Transverse colon (tissue), 4 donors: ENCODE results near the gene PACS2. TPM values are rescaled to one million over a fixed set of nuclear protein-coding genes. Genes with fewer than 3 reads are reported as not detected.

ENCODE experiments used
- DNase-seq: peaks from one replicate; pipeline ENCODE4 v3.0.0-alpha.2; 2019
- H3K27ac ChIP-seq, 4 donors: fragments of 200-600 bp; sonication (generic); 2 replicates each; pipeline ENCODE4 v1.5.1; 2016 to 2018; ENCODE audit warnings: inconsistent platforms in 4 of 4
- H3K27me3 ChIP-seq: fragments of 200-600 bp; sonication (generic); 2 replicates; pipeline ENCODE4 v1.5.1; 2017; ENCODE audit warnings: inconsistent platforms
- H3K36me3 ChIP-seq, 4 donors: fragments of 200-600 bp; sonication (generic); 2 replicates each; pipeline ENCODE4 v1.5.1; 2017 to 2019; ENCODE audit warnings: inconsistent platforms in 4 of 4
- H3K4me1 ChIP-seq, 4 donors: fragments of 200-600 bp; sonication (generic); 2 replicates each; pipeline ENCODE4 v1.5.1; 2017 to 2020; ENCODE audit warnings: inconsistent platforms in 4 of 4
- H3K4me3 ChIP-seq, 4 donors: fragments of 200-600 bp; sonication (generic); 1 replicate in 1 of 4; 2 replicates in 3 of 4; pipeline versions ENCODE4 v1.5.1 to v1.6.1; 2017 to 2019; ENCODE audit warnings: inconsistent platforms in 4 of 4
- H3K9me3 ChIP-seq, 2 donors: fragments of 200-600 bp; sonication (generic); 2 replicates each; pipeline ENCODE4 v1.5.1; 2017 to 2019; ENCODE audit warnings: inconsistent platforms in 2 of 2
- CTCF ChIP-seq, 5 experiments: fragments of 200-600 bp in 3 of 5; fragments of 450-650 bp in 2 of 5; sonication (generic) in 3 of 5; IDR thresholded peaks; 1 replicate in 2 of 5; 2 replicates in 3 of 5; pipeline ENCODE4 v1.5.1; 2016 to 2017; ENCODE audit warnings: antibody characterized with exemption in 5 of 5, inconsistent platforms in 3 of 5, mild to moderate bottlenecking in 2 of 5, moderate library complexity in 1 of 5
- EP300 ChIP-seq: sonication (generic); formaldehyde crosslinking; IDR thresholded peaks from one replicate; pipeline ENCODE4 v1.6.1; 2017; ENCODE audit warnings: antibody characterized with exemption, low read depth
- POLR2A ChIP-seq: fragments of 450-650 bp; IDR thresholded peaks from one replicate; pipeline ENCODE4 v1.6.1; 2016; ENCODE audit warnings: antibody characterized with exemption, mild to moderate bottlenecking, moderate library complexity
- POLR2AphosphoS5 ChIP-seq, 3 donors: sonication (generic); formaldehyde crosslinking; IDR thresholded peaks; one replicate each; pipeline ENCODE4 v1.6.1; 2016; ENCODE audit warnings: antibody characterized with exemption in 3 of 3
- WGBS, 2 donors: methylation state at CpG; one replicate each; pipeline ENCODE4 v1.1.5; 2018; ENCODE audit warnings: low coverage in 1 of 2; 5-methylcytosine and 5-hydroxymethylcytosine counted together
- in situ Hi-C, 4 donors: fragments of 200-750 bp; cut with MboI; loops; one replicate each; pipeline versions ENCODE4 v1.15.0 to v1.15.1; 2017; ENCODE audit warnings: low sequenced_read_pairs in 3 of 4, low pct_ligation_motif_present in 1 of 4, low pct_unique_long_range_greater_than_20kb in 1 of 4
- intact Hi-C: fragments of 100-400 bp; cut with DNase I; formaldehyde crosslinking; loops from one replicate; pipeline ENCODE4 v1.15.1; 2023; ENCODE audit warnings: low total_unique reads
- total RNA-seq, 4 donors: library from RNA; depleted of rRNA; stranded (reverse); fragments of >200 nt; gene quantifications; one replicate each; pipeline ENCODE4 v1.1.0, GENCODE V29; 2016

The PACS2 gene
- total RNA-seq, 4 donors from 2014 or later: 63.0 to 249 (median 135) TPM

- DNase-seq: no peak
- H3K27ac ChIP-seq: no peak overlapping the region
- intact Hi-C loops: no loop called here
- TF ChIP-seq POLR2AphosphoS5 (IDR thresholded peaks at IDR 0.05): no peak
- no peak for TF ChIP-seq CTCF (IDR thresholded peaks at IDR 0.05)
- no peak for TF ChIP-seq EP300
- no peak for TF ChIP-seq POLR2A
- no peaks in the 10 kb centered on the region for H3K27me3 ChIP-seq
- in situ Hi-C loops: no loop called here
- 70 to 86% methylated on average over 4 to 14 of the region's 15 CpGs for WGBS, 2 donors
- no peaks in the 10 kb centered on the region for H3K9me3 ChIP-seq
- H3K36me3 ChIP-seq: no peaks in the 10 kb centered on the region
- no peak overlapping the region for H3K4me3 ChIP-seq
- peaks cover 0 to 11% (median 6%) of the 10 kb centered on the region in 4 donors for H3K4me1 ChIP-seq
Measured at GRCh38 chr14:105328678-105329390, 14.3 kb downstream of the PACS2 start.

GRCh38 chr14:105329411-105330150 is 15.0 kb downstream of the PACS2 start:
- Histone ChIP-seq H3K27ac (no peak overlapping the region), H3K4me1 (peaks cover 0 to 4% (median 3%) of the 10 kb centered on the region in 4 donors), H3K27me3 (no peaks in the 10 kb centered on the region), H3K9me3 (no peaks in the 10 kb centered on the region), H3K4me3 (no peak overlapping the region), H3K36me3 (no peaks in the 10 kb centered on the region)
- intact Hi-C loops (no loop called here), in situ Hi-C loops (no loop called here)
- TF ChIP-seq CTCF (IDR thresholded peaks at IDR 0.05): no peak
- no peak for TF ChIP-seq POLR2AphosphoS5 (IDR thresholded peaks at IDR 0.05)
- no peak for TF ChIP-seq POLR2A
- no peak for TF ChIP-seq EP300
- 93% methylated on average over 14 of the region's 17 CpGs; no CpG with 5 or more reads in 1 of the 2 donors for WGBS, 2 donors
- no peak for DNase-seq

GRCh38 chr14:105330491-105330895 is 15.9 kb downstream of the PACS2 start:
- in situ Hi-C loops: no loop called here
- no peak for DNase-seq
- whole genome bisulfite sequencing, 2 donors: 61% methylated on average over 13 of the region's 13 CpGs; no CpG with 5 or more reads in 1 of the 2 donors

More at GRCh38 chr14:105330491-105330895, 15.9 kb downstream of the PACS2 start:
- Histone ChIP-seq H3K36me3 (no peaks in the 10 kb centered on the region), H3K27ac (no peak overlapping the region), H3K27me3 (no peaks in the 10 kb centered on the region), H3K4me3 (no peak overlapping the region), H3K4me1 (peaks cover 0 to 3% (median 0%) of the 10 kb centered on the region in 4 donors), H3K9me3 (no peaks in the 10 kb centered on the region)
- TF ChIP-seq POLR2AphosphoS5 (IDR thresholded peaks at IDR 0.05): no peak
- no peak for TF ChIP-seq CTCF (IDR thresholded peaks at IDR 0.05)
- TF ChIP-seq POLR2A: no peak
- TF ChIP-seq EP300: no peak
- intact Hi-C loops: no loop called here
